Panc1 (cell line): Measurements from ENCODE around the gene TMEM52.

ENCODE experiments used
- CTCF ChIP-seq: fragments of 450-650 bp; IDR thresholded peaks from 2 replicates; pipeline ENCODE4 v1.5.1; 2017; ENCODE audit warnings: mild to moderate bottlenecking
- REST ChIP-seq, 2 experiments: IDR thresholded peaks; 2 replicates each; pipeline ENCODE4 v1.6.1; 2011 to 2012; ENCODE audit warnings: low read depth in 2 of 2, control low read depth in 1 of 2, low read length in 1 of 2, mild to moderate bottlenecking in 1 of 2, moderate library complexity in 1 of 2; ENCODE audit not compliant: insufficient read depth in 1 of 2
- SIN3A ChIP-seq: IDR thresholded peaks from 2 replicates; pipeline ENCODE4 v1.6.1; 2012; ENCODE audit warnings: low read depth, mild to moderate bottlenecking, low read length, moderate library complexity, borderline replicate concordance; ENCODE audit not compliant: insufficient read depth

GRCh38 chr1:1910033-1910465 is 9.0 kb downstream of the TMEM52 start:
- no peak for TF ChIP-seq SIN3A
- TF ChIP-seq CTCF: no peak
- no peak for TF ChIP-seq REST (IDR thresholded peaks at IDR 0.05; ENCODE audit: insufficient read depth in 1 of 2, low read depth in 2 of 2, low read length in 1 of 2)
